Measurements from ENCODE around the gene CLPTM1L. TPM values are rescaled to one million over a fixed set of nuclear protein-coding genes. Genes with fewer than 3 reads are reported as not detected.

Gene CLPTM1L
- total RNA-seq, 1 experiment from 2014 or later: 141 TPM

- Histone ChIP-seq H3K4me3 (ENCODE audit: low read length) (no peak overlapping the region), H3K9me3 (ENCODE audit: low read length) (no peaks in the 10 kb centered on the region), H3K9me2 (replicated peaks; ENCODE audit: insufficient read depth, low read length) (no peaks in the 10 kb centered on the region), H3K27ac (ENCODE audit: low read length) (no peak overlapping the region), H2AFZ (ENCODE audit: low read length) (no peak overlapping the region), H4K20me1 (ENCODE audit: insufficient read depth, low read depth, low read length) (no peaks in the 10 kb centered on the region), H3K27me3 (ENCODE audit: low read length) (no peaks in the 10 kb centered on the region), H3K4me1 (ENCODE audit: low read length) (peaks cover under 1% of the 10 kb centered on the region; the same call in 1 of the 2 replicates), H3K9ac (ENCODE audit: low read length) (no peak overlapping the region), H3K79me2 (ENCODE audit: low read length) (no peaks in the 10 kb centered on the region), H3K36me3 (ENCODE audit: insufficient read depth, low read length) (peaks cover 3% of the 10 kb centered on the region; the same call in 1 of the 2 replicates), H3K4me2 (ENCODE audit: low read depth, low read length, poor library complexity, severe bottlenecking) (no peak overlapping the region)
- DNase-seq: no peak
These were observed 22.6 kb downstream of the CLPTM1L start for GRCh38 chr5:1322036-1322900.

GRCh38 chr5:1321576-1321975 lies 23.3 kb downstream of the CLPTM1L start:
- Histone ChIP-seq H3K36me3 (ENCODE audit: insufficient read depth, low read length) (peaks cover 3% of the 10 kb centered on the region; the same call in 1 of the 2 replicates), H4K20me1 (ENCODE audit: insufficient read depth, low read depth, low read length) (no peaks in the 10 kb centered on the region), H3K9ac (ENCODE audit: low read length) (no peak overlapping the region), H2AFZ (ENCODE audit: low read length) (no peak overlapping the region), H3K4me3 (ENCODE audit: low read length) (no peak overlapping the region), H3K9me3 (ENCODE audit: low read length) (no peaks in the 10 kb centered on the region), H3K27me3 (ENCODE audit: low read length) (no peaks in the 10 kb centered on the region), H3K27ac (ENCODE audit: low read length) (no peak overlapping the region), H3K4me2 (ENCODE audit: low read depth, low read length, poor library complexity, severe bottlenecking) (no peak overlapping the region), H3K79me2 (ENCODE audit: low read length) (no peaks in the 10 kb centered on the region), H3K9me2 (replicated peaks; ENCODE audit: insufficient read depth, low read length) (no peaks in the 10 kb centered on the region), H3K4me1 (ENCODE audit: low read length) (peaks cover 7% of the 10 kb centered on the region)
- DNase-seq: no peak

DNA sequence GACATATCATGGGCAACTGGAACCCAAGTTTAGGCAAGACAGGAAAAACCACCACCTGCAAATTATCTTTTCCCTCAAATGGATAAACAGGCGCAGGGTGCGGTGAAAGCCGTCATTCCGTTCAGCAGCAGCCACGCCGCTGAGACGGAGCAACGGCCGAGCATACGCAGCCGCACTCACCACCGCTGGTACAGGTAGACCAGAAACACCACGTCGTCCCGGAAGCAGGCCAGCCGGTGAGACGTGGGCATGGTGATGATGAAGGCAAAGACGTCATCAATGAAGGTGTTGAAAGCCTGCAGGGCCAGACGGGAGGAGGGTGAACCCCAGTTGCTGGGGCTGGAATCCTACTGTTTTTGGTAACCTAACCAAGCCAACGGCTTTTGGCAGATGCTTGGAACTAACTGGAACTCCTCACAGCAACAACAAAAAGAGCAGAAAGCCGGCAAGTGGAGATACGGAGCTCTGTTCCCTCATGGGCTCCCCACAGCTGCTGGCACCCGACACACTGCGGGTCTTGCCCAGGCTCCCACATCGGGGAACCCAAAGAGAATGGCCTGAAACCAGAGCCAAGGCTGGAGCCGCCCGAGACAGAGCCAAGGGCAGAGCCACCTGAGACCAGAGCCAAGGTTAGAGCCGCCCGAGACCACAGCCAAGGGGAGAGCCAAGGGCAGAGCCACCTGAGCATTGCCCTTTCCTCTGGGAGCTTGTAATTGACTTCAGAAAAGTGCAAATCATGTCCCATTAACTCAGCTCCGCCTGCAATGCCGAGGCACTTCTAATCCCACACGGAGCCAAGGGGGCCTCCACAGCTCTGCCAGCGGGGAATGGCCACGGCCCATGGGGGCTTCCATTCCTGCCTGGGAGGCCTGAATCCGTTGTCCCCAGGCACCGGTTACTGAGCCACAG lies 24.2 kb downstream of the CLPTM1L start:
- Histone ChIP-seq H3K4me1 (ENCODE audit: low read length) (peaks cover 16% of the 10 kb centered on the region), H2AFZ (ENCODE audit: low read length) (no peak overlapping the region), H3K27me3 (ENCODE audit: low read length) (no peaks in the 10 kb centered on the region), H3K4me3 (ENCODE audit: low read length) (no peak overlapping the region), H3K4me2 (ENCODE audit: low read depth, low read length, poor library complexity, severe bottlenecking) (no peak overlapping the region), H3K36me3 (ENCODE audit: insufficient read depth, low read length) (peaks cover 3% of the 10 kb centered on the region; the same call in 1 of the 2 replicates), H3K27ac (ENCODE audit: low read length) (no peak overlapping the region), H3K9me3 (ENCODE audit: low read length) (no peaks in the 10 kb centered on the region), H3K9ac (ENCODE audit: low read length) (no peak overlapping the region), H4K20me1 (ENCODE audit: insufficient read depth, low read depth, low read length) (no peaks in the 10 kb centered on the region), H3K79me2 (ENCODE audit: low read length) (no peaks in the 10 kb centered on the region), H3K9me2 (replicated peaks; ENCODE audit: insufficient read depth, low read length) (no peaks in the 10 kb centered on the region)
- DNase-seq: no peak

GRCh38 chr5:1319436-1320256 lies 25.3 kb downstream of the CLPTM1L start:
- no peaks in the 10 kb centered on the region for H3K9me3 ChIP-seq (ENCODE audit: low read length)
- H3K27ac ChIP-seq (ENCODE audit: low read length): no peak overlapping the region
- H2AFZ ChIP-seq (ENCODE audit: low read length): no peak overlapping the region
- no peak overlapping the region for H3K4me3 ChIP-seq (ENCODE audit: low read length)
- H3K4me2 ChIP-seq (ENCODE audit: low read depth, low read length, poor library complexity, severe bottlenecking): no peak overlapping the region
- no peaks in the 10 kb centered on the region for H3K9me2 ChIP-seq (replicated peaks; ENCODE audit: insufficient read depth, low read length)
- H3K9ac ChIP-seq (ENCODE audit: low read length): no peak overlapping the region
- peaks cover 3% of the 10 kb centered on the region; the same call in 1 of the 2 replicates for H3K36me3 ChIP-seq (ENCODE audit: insufficient read depth, low read length)
- peaks cover 26% of the 10 kb centered on the region for H3K4me1 ChIP-seq (ENCODE audit: low read length)
- no peak for DNase-seq
- no peaks in the 10 kb centered on the region for H3K79me2 ChIP-seq (ENCODE audit: low read length)
- no peaks in the 10 kb centered on the region for H4K20me1 ChIP-seq (ENCODE audit: insufficient read depth, low read depth, low read length)
- H3K27me3 ChIP-seq (ENCODE audit: low read length): no peaks in the 10 kb centered on the region

- no peak overlapping the region for H3K4me2 ChIP-seq (ENCODE audit: low read depth, low read length, poor library complexity, severe bottlenecking)
- H3K79me2 ChIP-seq (ENCODE audit: low read length): no peaks in the 10 kb centered on the region
- no peaks in the 10 kb centered on the region for H4K20me1 ChIP-seq (ENCODE audit: insufficient read depth, low read depth, low read length)
- H3K4me1 ChIP-seq (ENCODE audit: low read length): peaks cover 32% of the 10 kb centered on the region
- DNase-seq: no peak
- H3K9me3 ChIP-seq (ENCODE audit: low read length): no peaks in the 10 kb centered on the region
- no peak overlapping the region for H3K27ac ChIP-seq (ENCODE audit: low read length)
- no peak overlapping the region for H2AFZ ChIP-seq (ENCODE audit: low read length)
- peaks cover 3% of the 10 kb centered on the region; the same call in 1 of the 2 replicates for H3K36me3 ChIP-seq (ENCODE audit: insufficient read depth, low read length)
- no peak overlapping the region for H3K4me3 ChIP-seq (ENCODE audit: low read length)
- no peak overlapping the region for H3K9ac ChIP-seq (ENCODE audit: low read length)
- no peaks in the 10 kb centered on the region for H3K9me2 ChIP-seq (replicated peaks; ENCODE audit: insufficient read depth, low read length)
- H3K27me3 ChIP-seq (ENCODE audit: low read length): no peaks in the 10 kb centered on the region
These were observed 26.1 kb downstream of the CLPTM1L start for GRCh38 chr5:1318659-1319251.

- no peaks in the 10 kb centered on the region for H4K20me1 ChIP-seq (ENCODE audit: insufficient read depth, low read depth, low read length)
- H3K9ac ChIP-seq (ENCODE audit: low read length): no peak overlapping the region
- no peaks in the 10 kb centered on the region for H3K27me3 ChIP-seq (ENCODE audit: low read length)
- no peak overlapping the region for H3K4me2 ChIP-seq (ENCODE audit: low read depth, low read length, poor library complexity, severe bottlenecking)
- DNase-seq: no peak
- H3K27ac ChIP-seq (ENCODE audit: low read length): no peak overlapping the region
- peaks cover 39% of the 10 kb centered on the region for H3K4me1 ChIP-seq (ENCODE audit: low read length)
- peaks cover 3% of the 10 kb centered on the region; the same call in 1 of the 2 replicates for H3K36me3 ChIP-seq (ENCODE audit: insufficient read depth, low read length)
- no peaks in the 10 kb centered on the region for H3K9me2 ChIP-seq (replicated peaks; ENCODE audit: insufficient read depth, low read length)
- no peaks in the 10 kb centered on the region for H3K9me3 ChIP-seq (ENCODE audit: low read length)
- H3K4me3 ChIP-seq (ENCODE audit: low read length): no peak overlapping the region
- no peak overlapping the region for H2AFZ ChIP-seq (ENCODE audit: low read length)
- no peaks in the 10 kb centered on the region for H3K79me2 ChIP-seq (ENCODE audit: low read length)
These were observed 26.9 kb downstream of the CLPTM1L start for GRCh38 chr5:1317921-1318565.

GRCh38 chr5:1316588-1317340 lies 28.1 kb downstream of the CLPTM1L start:
- H3K4me3 ChIP-seq (ENCODE audit: low read length): peak overlapping the region; percentile 58; the same call in 1 of the 2 replicates
- H3K9me3 ChIP-seq (ENCODE audit: low read length): no peaks in the 10 kb centered on the region
- peak overlapping the region; percentile 83 for H3K27ac ChIP-seq (ENCODE audit: low read length)
- peak overlapping the region; percentile 74 for H3K4me2 ChIP-seq (ENCODE audit: low read depth, low read length, poor library complexity, severe bottlenecking)
- H3K36me3 ChIP-seq (ENCODE audit: insufficient read depth, low read length): peaks cover 3% of the 10 kb centered on the region; the same call in 1 of the 2 replicates
- H3K4me1 ChIP-seq (ENCODE audit: low read length): peaks cover 48% of the 10 kb centered on the region
- no peaks in the 10 kb centered on the region for H3K9me2 ChIP-seq (replicated peaks; ENCODE audit: insufficient read depth, low read length)
- DNase-seq: no peak
- H4K20me1 ChIP-seq (ENCODE audit: insufficient read depth, low read depth, low read length): no peaks in the 10 kb centered on the region
- H3K79me2 ChIP-seq (ENCODE audit: low read length): no peaks in the 10 kb centered on the region
- H3K9ac ChIP-seq (ENCODE audit: low read length): no peak overlapping the region; the same call in 1 of the 2 replicates
- no peak overlapping the region for H2AFZ ChIP-seq (ENCODE audit: low read length)
- H3K27me3 ChIP-seq (ENCODE audit: low read length): no peaks in the 10 kb centered on the region
